ENCODE measurements around the gene HIVEP2.

HIVEP2 gene

DNA sequence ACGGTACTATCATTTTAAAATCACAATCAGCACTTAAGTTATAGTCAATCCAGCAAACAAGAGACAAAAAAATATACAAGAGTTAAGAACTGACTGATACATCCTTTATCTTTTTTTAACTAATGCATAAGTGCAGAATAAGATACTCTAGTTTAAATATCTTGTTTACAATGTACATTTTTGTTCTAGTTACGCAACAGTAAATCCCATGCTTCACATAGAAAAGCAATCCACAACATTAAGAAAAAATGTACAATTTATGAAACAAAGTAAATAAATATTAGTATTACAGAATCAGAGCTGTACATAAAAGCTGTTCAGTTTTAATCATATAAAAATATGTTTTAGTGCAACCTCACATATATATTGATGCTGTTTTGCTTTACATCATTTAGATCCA is 192.6 kb downstream of the HIVEP2 start:
- H3K4me1 ChIP-seq (ENCODE audit: control insufficient read depth, insufficient read depth, low read length), result no peaks in the 10 kb centered on the region; the same call in 1 of the 2 replicates
- no peaks in the 10 kb centered on the region for H3K27me3 ChIP-seq (ENCODE audit: control insufficient read depth, insufficient read depth, low read length)
- H3K36me3 ChIP-seq (ENCODE audit: control insufficient read depth, insufficient read depth, low read length), result peaks cover 10% of the 10 kb centered on the region
- no peak overlapping the region for H3K4me3 ChIP-seq (ENCODE audit: low read depth, low read length)
- no peak overlapping the region for H3K27ac ChIP-seq (ENCODE audit: low read depth, low read length)
- H3K9ac ChIP-seq (ENCODE audit: low read length), result no peak overlapping the region
- H3K9me3 ChIP-seq (ENCODE audit: control insufficient read depth, insufficient read depth, low read depth, low read length), result no peaks in the 10 kb centered on the region

GRCh38 chr6:142751452-142751851 is 193.5 kb downstream of the HIVEP2 start:
- Histone ChIP-seq H3K9ac (ENCODE audit: low read length) (no peak overlapping the region), H3K27ac (ENCODE audit: low read depth, low read length) (no peak overlapping the region), H3K4me3 (ENCODE audit: low read depth, low read length) (no peak overlapping the region), H3K4me1 (ENCODE audit: control insufficient read depth, insufficient read depth, low read length) (no peaks in the 10 kb centered on the region; the same call in 1 of the 2 replicates), H3K36me3 (ENCODE audit: control insufficient read depth, insufficient read depth, low read length) (peaks cover 10% of the 10 kb centered on the region), H3K9me3 (ENCODE audit: control insufficient read depth, insufficient read depth, low read depth, low read length) (no peaks in the 10 kb centered on the region), H3K27me3 (ENCODE audit: control insufficient read depth, insufficient read depth, low read length) (no peaks in the 10 kb centered on the region)

DNA sequence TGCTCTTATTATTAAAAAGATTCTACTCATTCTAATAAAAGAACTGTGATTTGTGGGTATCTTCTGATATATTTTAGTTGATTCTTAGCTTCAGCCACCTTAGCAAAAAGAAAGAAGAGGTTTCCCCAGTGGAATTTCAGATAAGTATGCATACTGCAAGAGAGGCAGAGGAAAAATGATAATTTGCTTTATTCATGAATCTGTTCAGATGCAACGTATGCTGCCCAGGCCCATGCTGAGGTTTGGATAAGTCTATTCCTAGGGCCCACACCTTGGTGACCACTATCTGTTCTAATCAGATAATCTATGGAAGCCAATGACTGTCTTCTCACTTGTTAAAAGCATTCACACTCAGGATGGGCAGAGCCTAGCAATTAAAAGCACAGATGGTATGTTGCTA is 194.0 kb downstream of the HIVEP2 start:
- Histone ChIP-seq H3K36me3 (ENCODE audit: control insufficient read depth, insufficient read depth, low read length) (peaks cover 10% of the 10 kb centered on the region), H3K4me3 (ENCODE audit: low read depth, low read length) (no peak overlapping the region), H3K9ac (ENCODE audit: low read length) (no peak overlapping the region), H3K27ac (ENCODE audit: low read depth, low read length) (no peak overlapping the region), H3K4me1 (ENCODE audit: control insufficient read depth, insufficient read depth, low read length) (no peaks in the 10 kb centered on the region; the same call in 1 of the 2 replicates), H3K9me3 (ENCODE audit: control insufficient read depth, insufficient read depth, low read depth, low read length) (no peaks in the 10 kb centered on the region), H3K27me3 (ENCODE audit: control insufficient read depth, insufficient read depth, low read length) (no peaks in the 10 kb centered on the region)

DNA sequence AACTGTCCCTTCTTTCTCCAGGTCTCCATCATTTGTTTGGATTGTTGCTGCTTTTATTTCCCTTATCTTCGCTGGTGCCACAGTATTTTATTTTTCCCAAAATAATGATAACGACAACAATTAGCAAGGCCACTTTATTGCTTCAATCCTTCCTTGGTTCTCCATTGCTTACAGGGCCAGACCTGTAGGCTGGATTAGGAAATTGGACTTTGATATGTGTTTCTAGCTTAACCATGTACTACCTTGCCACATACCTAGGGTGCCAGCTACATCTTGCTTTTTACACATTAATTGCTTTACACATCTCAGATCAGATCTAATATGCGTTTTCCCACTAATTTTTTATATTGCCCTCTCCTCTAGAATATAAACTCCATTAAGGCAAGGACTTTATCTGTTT is 195.4 kb downstream of the HIVEP2 start:
- Histone ChIP-seq H3K4me1 (ENCODE audit: control insufficient read depth, insufficient read depth, low read length) (no peaks in the 10 kb centered on the region), H3K4me3 (ENCODE audit: low read depth, low read length) (no peak overlapping the region), H3K9ac (ENCODE audit: low read length) (no peak overlapping the region), H3K27ac (ENCODE audit: low read depth, low read length) (no peak overlapping the region), H3K36me3 (ENCODE audit: control insufficient read depth, insufficient read depth, low read length) (peaks cover 10% of the 10 kb centered on the region), H3K27me3 (ENCODE audit: control insufficient read depth, insufficient read depth, low read length) (no peaks in the 10 kb centered on the region), H3K9me3 (ENCODE audit: control insufficient read depth, insufficient read depth, low read depth, low read length) (no peaks in the 10 kb centered on the region)

DNA sequence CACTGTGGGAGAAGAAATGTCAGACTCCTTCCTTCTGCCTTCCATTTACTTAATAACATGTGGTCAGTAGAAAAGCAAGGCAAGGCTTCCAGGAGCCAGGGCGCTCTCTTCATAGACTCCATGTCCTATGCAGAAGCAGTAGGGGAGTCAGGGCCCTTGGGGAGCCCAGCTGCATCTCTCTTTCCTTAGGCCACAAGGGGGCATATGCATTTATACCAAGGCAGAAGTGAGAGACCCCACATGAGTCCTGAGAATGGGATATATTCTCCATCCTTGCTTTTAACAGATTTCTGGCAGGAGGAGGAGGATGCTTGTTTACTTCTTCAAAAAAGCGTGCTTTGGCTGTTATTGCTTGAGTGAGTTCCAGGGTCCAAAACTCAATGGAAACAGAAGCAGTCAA is 198.5 kb downstream of the HIVEP2 start:
- H3K9me3 ChIP-seq (ENCODE audit: control insufficient read depth, insufficient read depth, low read depth, low read length), result no peaks in the 10 kb centered on the region

DNA sequence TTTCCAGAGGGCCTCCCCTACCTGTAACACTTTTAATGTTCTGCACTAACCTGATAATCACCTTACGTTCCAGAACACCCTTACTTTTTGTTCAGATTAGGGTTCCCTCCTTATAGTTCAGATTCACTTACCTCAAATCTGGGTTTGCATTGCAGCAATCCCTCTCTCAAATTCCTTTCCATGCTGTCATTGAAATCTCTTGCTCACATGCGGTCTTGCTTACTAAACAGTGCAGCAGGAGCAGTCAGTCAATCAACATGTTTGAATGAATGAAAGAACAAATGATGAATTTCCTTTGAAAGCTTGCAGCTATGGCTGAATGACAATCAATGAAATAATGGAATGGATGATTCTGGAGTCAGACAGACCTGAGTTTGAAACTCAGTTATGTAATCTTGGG is 200.1 kb downstream of the HIVEP2 start:
- H3K4me1 ChIP-seq (ENCODE audit: control insufficient read depth, insufficient read depth, low read length), result no peaks in the 10 kb centered on the region
- H3K9ac ChIP-seq (ENCODE audit: low read length), result no peak overlapping the region
- H3K36me3 ChIP-seq (ENCODE audit: control insufficient read depth, insufficient read depth, low read length), result no peaks in the 10 kb centered on the region
- H3K27ac ChIP-seq (ENCODE audit: low read depth, low read length), result no peak overlapping the region
- H3K27me3 ChIP-seq (ENCODE audit: control insufficient read depth, insufficient read depth, low read length), result no peaks in the 10 kb centered on the region
- no peaks in the 10 kb centered on the region for H3K9me3 ChIP-seq (ENCODE audit: control insufficient read depth, insufficient read depth, low read depth, low read length)
- no peak overlapping the region for H3K4me3 ChIP-seq (ENCODE audit: low read depth, low read length)

More for the DNA sequence above, 198.5 kb downstream of the HIVEP2 start:
- Histone ChIP-seq H3K27ac (ENCODE audit: low read depth, low read length) (no peak overlapping the region), H3K9ac (ENCODE audit: low read length) (no peak overlapping the region), H3K4me3 (ENCODE audit: low read depth, low read length) (no peak overlapping the region), H3K4me1 (ENCODE audit: control insufficient read depth, insufficient read depth, low read length) (no peaks in the 10 kb centered on the region), H3K36me3 (ENCODE audit: control insufficient read depth, insufficient read depth, low read length) (no peaks in the 10 kb centered on the region), H3K27me3 (ENCODE audit: control insufficient read depth, insufficient read depth, low read length) (no peaks in the 10 kb centered on the region)

DNA sequence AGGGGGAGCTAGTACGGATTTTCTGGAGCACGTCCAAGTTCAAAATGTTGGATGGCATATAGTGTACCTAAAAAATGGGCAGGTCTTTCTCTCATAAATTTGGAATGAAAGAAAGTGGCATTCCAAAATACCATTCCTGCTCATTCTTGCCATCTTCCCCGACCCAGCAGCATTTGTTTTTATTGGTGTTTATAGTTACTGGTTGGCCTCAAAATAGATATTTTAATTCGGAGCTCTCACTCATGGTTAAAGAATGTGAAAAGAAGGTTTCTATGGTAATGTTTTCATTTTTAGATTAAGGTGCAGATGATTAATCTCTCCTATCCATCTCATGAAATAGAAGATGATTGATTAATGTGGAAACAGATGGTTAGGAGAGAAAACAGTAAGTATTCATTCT is 204.5 kb downstream of the HIVEP2 start:
- Histone ChIP-seq H3K9me3 (ENCODE audit: control insufficient read depth, insufficient read depth, low read depth, low read length) (no peaks in the 10 kb centered on the region), H3K4me3 (ENCODE audit: low read depth, low read length) (no peak overlapping the region), H3K9ac (ENCODE audit: low read length) (no peak overlapping the region), H3K4me1 (ENCODE audit: control insufficient read depth, insufficient read depth, low read length) (peaks cover 11% of the 10 kb centered on the region), H3K27ac (ENCODE audit: low read depth, low read length) (no peak overlapping the region), H3K36me3 (ENCODE audit: control insufficient read depth, insufficient read depth, low read length) (no peaks in the 10 kb centered on the region), H3K27me3 (ENCODE audit: control insufficient read depth, insufficient read depth, low read length) (no peaks in the 10 kb centered on the region)

GRCh38 chr6:142738731-142739130 is 206.2 kb downstream of the HIVEP2 start:
- no peak overlapping the region for H3K4me3 ChIP-seq (ENCODE audit: low read depth, low read length)
- H3K27ac ChIP-seq (ENCODE audit: low read depth, low read length), result no peak overlapping the region
- H3K4me1 ChIP-seq (ENCODE audit: control insufficient read depth, insufficient read depth, low read length), result peaks cover 17% of the 10 kb centered on the region
- no peaks in the 10 kb centered on the region for H3K27me3 ChIP-seq (ENCODE audit: control insufficient read depth, insufficient read depth, low read length)
- no peaks in the 10 kb centered on the region for H3K9me3 ChIP-seq (ENCODE audit: control insufficient read depth, insufficient read depth, low read depth, low read length)
- H3K36me3 ChIP-seq (ENCODE audit: control insufficient read depth, insufficient read depth, low read length), result no peaks in the 10 kb centered on the region
- no peak overlapping the region for H3K9ac ChIP-seq (ENCODE audit: low read length)

GRCh38 chr6:142738035-142738396 is 207.0 kb downstream of the HIVEP2 start:
- no peak overlapping the region for H3K4me3 ChIP-seq (ENCODE audit: low read depth, low read length)

DNA sequence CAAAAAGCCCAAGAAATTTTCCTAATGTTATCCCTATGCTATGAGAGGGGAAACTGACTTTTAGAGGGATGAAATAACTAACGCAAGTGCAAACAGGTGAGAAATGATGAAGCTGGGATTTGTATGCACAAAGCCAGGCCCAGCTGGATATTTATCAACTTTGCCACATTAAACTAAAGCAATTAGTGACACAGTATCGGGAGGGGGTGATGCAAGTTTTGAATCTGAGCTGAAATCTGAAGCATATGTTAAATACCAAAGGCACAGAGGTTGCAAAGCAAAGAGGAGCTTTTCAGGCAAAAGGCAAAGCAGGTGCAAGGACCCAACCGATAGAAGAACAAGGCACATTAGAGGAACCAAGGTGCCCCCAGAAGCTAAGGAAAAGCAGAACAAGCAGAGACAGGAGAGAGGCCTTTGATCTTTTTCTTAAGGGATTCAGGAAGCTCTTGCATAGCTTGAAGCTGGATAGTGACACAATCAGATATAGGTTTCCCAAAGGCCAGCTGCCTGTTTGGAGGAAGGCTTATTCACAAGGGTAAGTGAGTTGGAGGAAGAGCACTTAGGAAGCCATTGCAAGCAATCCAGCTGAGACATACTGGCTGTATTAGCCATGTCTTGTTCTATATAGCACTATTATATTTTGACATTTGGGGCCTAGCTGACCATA is 207.5 kb downstream of the HIVEP2 start:
- Histone ChIP-seq H3K4me1 (ENCODE audit: control insufficient read depth, insufficient read depth, low read length) (peaks cover 17% of the 10 kb centered on the region), H3K27me3 (ENCODE audit: control insufficient read depth, insufficient read depth, low read length) (no peaks in the 10 kb centered on the region), H3K27ac (ENCODE audit: low read depth, low read length) (no peak overlapping the region), H3K4me3 (ENCODE audit: low read depth, low read length) (no peak overlapping the region), H3K36me3 (ENCODE audit: control insufficient read depth, insufficient read depth, low read length) (no peaks in the 10 kb centered on the region), H3K9ac (ENCODE audit: low read length) (no peak overlapping the region), H3K9me3 (ENCODE audit: control insufficient read depth, insufficient read depth, low read depth, low read length) (no peaks in the 10 kb centered on the region)

More at GRCh38 chr6:142738035-142738396, 207.0 kb downstream of the HIVEP2 start:
- H3K4me1 ChIP-seq (ENCODE audit: control insufficient read depth, insufficient read depth, low read length), result peaks cover 17% of the 10 kb centered on the region
- no peak overlapping the region for H3K27ac ChIP-seq (ENCODE audit: low read depth, low read length)
- H3K9ac ChIP-seq (ENCODE audit: low read length), result no peak overlapping the region
- H3K36me3 ChIP-seq (ENCODE audit: control insufficient read depth, insufficient read depth, low read length), result no peaks in the 10 kb centered on the region
- H3K27me3 ChIP-seq (ENCODE audit: control insufficient read depth, insufficient read depth, low read length), result no peaks in the 10 kb centered on the region
- no peaks in the 10 kb centered on the region for H3K9me3 ChIP-seq (ENCODE audit: control insufficient read depth, insufficient read depth, low read depth, low read length)

- Histone ChIP-seq H3K4me3 (ENCODE audit: low read depth, low read length) (no peak overlapping the region), H3K36me3 (ENCODE audit: control insufficient read depth, insufficient read depth, low read length) (no peaks in the 10 kb centered on the region)
Observed at GRCh38 chr6:142735204-142735603, 209.8 kb downstream of the HIVEP2 start.

More at GRCh38 chr6:142735204-142735603, 209.8 kb downstream of the HIVEP2 start:
- Histone ChIP-seq H3K27me3 (ENCODE audit: control insufficient read depth, insufficient read depth, low read length) (no peaks in the 10 kb centered on the region), H3K4me1 (ENCODE audit: control insufficient read depth, insufficient read depth, low read length) (peaks cover 17% of the 10 kb centered on the region), H3K27ac (ENCODE audit: low read depth, low read length) (no peak overlapping the region), H3K9me3 (ENCODE audit: control insufficient read depth, insufficient read depth, low read depth, low read length) (no peaks in the 10 kb centered on the region), H3K9ac (ENCODE audit: low read length) (no peak overlapping the region)

Data from HUES6 (cell line).